H9 (cell line): ENCODE measurements around the gene HOMER3. TPM values are rescaled to one million over a fixed set of nuclear protein-coding genes. Genes with fewer than 3 reads are reported as not detected.

ENCODE experiments used
- DNase-seq: peaks from one replicate; pipeline ENCODE4 v3.0.0-alpha.2; 2017
- H2AFZ ChIP-seq: one replicate; pipeline ENCODE4 v1.6.1; 2013; ENCODE audit warnings: mild to moderate bottlenecking, low read length, control low read depth, moderate library complexity
- H2AK5ac ChIP-seq: 2 replicates; pipeline ENCODE4 v1.6.1; 2013; ENCODE audit warnings: low read length, control low read depth, mixed read lengths; ENCODE audit not compliant: insufficient read length
- H2BK120ac ChIP-seq: one replicate; pipeline ENCODE4 v1.6.1; 2013; ENCODE audit warnings: low read depth, mild to moderate bottlenecking, low read length, control low read depth, inconsistent platforms; ENCODE audit not compliant: poor library complexity, severe bottlenecking
- H2BK12ac ChIP-seq: 2 replicates; pipeline ENCODE4 v1.6.1; 2013; ENCODE audit warnings: low read length, control low read depth, mixed read lengths, low read depth; ENCODE audit not compliant: insufficient read length
- H2BK15ac ChIP-seq: 2 replicates; pipeline ENCODE4 v1.6.1; 2013; ENCODE audit warnings: low read depth, low read length, control low read depth
- H2BK20ac ChIP-seq: one replicate; pipeline ENCODE4 v1.6.1; 2013; ENCODE audit warnings: low read depth, mild to moderate bottlenecking, low read length, control low read depth, inconsistent platforms; ENCODE audit not compliant: poor library complexity, severe bottlenecking
- H2BK5ac ChIP-seq: 2 replicates; pipeline ENCODE4 v1.6.1; 2013; ENCODE audit warnings: low read length, control low read depth, mixed read lengths; ENCODE audit not compliant: insufficient read length
- H3K14ac ChIP-seq: 2 replicates; pipeline ENCODE4 v1.6.1; 2013; ENCODE audit warnings: low read length, control low read depth; ENCODE audit not compliant: insufficient read depth
- H3K18ac ChIP-seq: 2 replicates; pipeline ENCODE4 v1.6.1; 2013; ENCODE audit warnings: low read depth, mild to moderate bottlenecking, mixed read lengths, low read length, control low read depth; ENCODE audit not compliant: insufficient read length
- H3K23ac ChIP-seq: 2 replicates; pipeline ENCODE4 v1.6.1; 2013; ENCODE audit warnings: low read length, control low read depth, mixed read lengths, low read depth; ENCODE audit not compliant: insufficient read length
- H3K23me2 ChIP-seq: 2 replicates; pipeline ENCODE4 v1.6.1; 2013; ENCODE audit warnings: low read depth, mild to moderate bottlenecking, mixed read lengths, low read length, control low read depth; ENCODE audit not compliant: insufficient read length, poor library complexity, severe bottlenecking
- H3K27ac ChIP-seq: 2 replicates; pipeline ENCODE4 v1.5.1; 2013; ENCODE audit warnings: low read length, control low read depth, mixed read lengths, low read depth; ENCODE audit not compliant: insufficient read length
- H3K27me3 ChIP-seq: 2 replicates; pipeline ENCODE4 v1.6.1; 2013; ENCODE audit warnings: low read length, control low read depth, inconsistent platforms; ENCODE audit not compliant: insufficient read depth
- H3K4ac ChIP-seq: 2 replicates; pipeline ENCODE4 v1.6.1; 2013; ENCODE audit warnings: low read depth, mild to moderate bottlenecking, control low read depth, inconsistent platforms, low read length, moderate library complexity
- H3K4me1 ChIP-seq: 2 replicates; pipeline ENCODE4 v1.6.1; 2013; ENCODE audit warnings: low read length, control low read depth, inconsistent platforms; ENCODE audit not compliant: insufficient read depth
- H3K4me2 ChIP-seq: 2 replicates; pipeline ENCODE4 v1.6.1; 2013; ENCODE audit warnings: low read length, control low read depth, mixed read lengths; ENCODE audit not compliant: insufficient read length, insufficient read depth
- H3K56ac ChIP-seq: 2 replicates; pipeline ENCODE4 v1.6.1; 2013; ENCODE audit warnings: low read depth, mild to moderate bottlenecking, mixed read lengths, low read length, control low read depth; ENCODE audit not compliant: insufficient read length
- H3K79me1 ChIP-seq: 2 replicates; pipeline ENCODE4 v1.6.1; 2013; ENCODE audit warnings: low read depth, mild to moderate bottlenecking, moderate library complexity, low read length, control low read depth, inconsistent platforms; ENCODE audit not compliant: insufficient read depth, poor library complexity, severe bottlenecking
- H3K79me2 ChIP-seq: 2 replicates; pipeline ENCODE4 v1.6.1; 2013; ENCODE audit warnings: low read length, control low read depth, inconsistent platforms; ENCODE audit not compliant: insufficient read depth
- H3K9ac ChIP-seq: 2 replicates; pipeline ENCODE4 v1.6.1; 2013; ENCODE audit warnings: low read length, control low read depth, mixed read lengths; ENCODE audit not compliant: insufficient read length; ENCODE audit errors: extremely low read depth
- H3K9me3 ChIP-seq: one replicate; pipeline ENCODE4 v1.6.1; 2013; ENCODE audit warnings: low read depth, low read length, inconsistent platforms; ENCODE audit not compliant: control insufficient read depth
- H3T11ph ChIP-seq: one replicate; pipeline ENCODE4 v1.6.1; 2013; ENCODE audit warnings: mild to moderate bottlenecking, low read length, control low read depth, inconsistent platforms
- H4K20me1 ChIP-seq: one replicate; pipeline ENCODE4 v1.6.1; 2013; ENCODE audit not compliant: control insufficient read depth, insufficient read length, insufficient read depth
- H4K5ac ChIP-seq: 2 replicates; pipeline ENCODE4 v1.6.1; 2013; ENCODE audit warnings: low read depth, mild to moderate bottlenecking, mixed read lengths, low read length, control low read depth; ENCODE audit not compliant: insufficient read length
- H4K8ac ChIP-seq: replicated peaks from 2 replicates; pipeline ENCODE4 v1.6.1; 2013; ENCODE audit warnings: low read length, control low read depth, mixed read lengths, low read depth; ENCODE audit not compliant: insufficient read length
- H4K91ac ChIP-seq: 2 replicates; pipeline ENCODE4 v1.6.1; 2013; ENCODE audit warnings: low read depth, mild to moderate bottlenecking, moderate library complexity, mixed read lengths, low read length, control low read depth; ENCODE audit not compliant: insufficient read length
- H3K27ac Mint-ChIP-seq, 3 experiments: 2 replicates in 2 of 3; 3 replicates in 1 of 3; pipeline ENCODE4 v1.8.0; 2020 to 2021; ENCODE audit warnings: mixed read lengths in 3 of 3, mild to moderate bottlenecking in 1 of 3, moderate library complexity in 1 of 3
- H3K27me3 Mint-ChIP-seq: 2 replicates; pipeline ENCODE4 v1.8.0; 2021; ENCODE audit warnings: low read depth, mild to moderate bottlenecking, moderate library complexity, mixed read lengths
- H3K36me3 Mint-ChIP-seq, 3 experiments: 2 replicates in 2 of 3; 3 replicates in 1 of 3; pipeline ENCODE4 v1.8.0; 2020 to 2021; ENCODE audit warnings: low read depth in 3 of 3, mixed read lengths in 3 of 3; ENCODE audit not compliant: insufficient read depth in 1 of 3
- H3K4me1 Mint-ChIP-seq, 2 experiments: 2 replicates each; pipeline ENCODE4 v1.8.0; 2020; ENCODE audit warnings: mixed read lengths in 2 of 2
- H3K4me3 Mint-ChIP-seq, 2 experiments: 2 replicates in 1 of 2; 3 replicates in 1 of 2; pipeline ENCODE4 v1.8.0; 2020 to 2021; ENCODE audit warnings: mild to moderate bottlenecking in 2 of 2, mixed read lengths in 2 of 2, moderate library complexity in 1 of 2
- H3K9me3 Mint-ChIP-seq, 2 experiments: 2 replicates in 1 of 2; 3 replicates in 1 of 2; pipeline ENCODE4 v1.8.0; 2020; ENCODE audit warnings: mild to moderate bottlenecking in 2 of 2, mixed read lengths in 2 of 2, moderate library complexity in 1 of 2
- CTCF ChIP-seq: fragments of 200-600 bp; sonication (generic); conservative IDR thresholded peaks from 3 replicates; pipeline ENCODE4 v1.8.0; 2021; ENCODE audit warnings: antibody characterized with exemption, mild to moderate bottlenecking
- WGBS: extraction: QIAGEN DNeasy Blood & Tissue Kit; methylation state at CpG from one replicate; pipeline ENCODE4 v1.1.7; 2013; ENCODE audit warnings: missing lambda C conversion rate, low lambda C conversion rate, mixed read lengths; ENCODE audit not compliant: insufficient read length; ENCODE audit errors: extremely low coverage; 5-methylcytosine and 5-hydroxymethylcytosine counted together
- total RNA-seq: library from RNA; stranded (reverse); gene quantifications from 2 replicates; pipeline ENCODE4 v1.2.1, GENCODE V29; 2021

Gene HOMER3
- total RNA-seq, 1 experiment from 2014 or later: 20.2 TPM

DNA sequence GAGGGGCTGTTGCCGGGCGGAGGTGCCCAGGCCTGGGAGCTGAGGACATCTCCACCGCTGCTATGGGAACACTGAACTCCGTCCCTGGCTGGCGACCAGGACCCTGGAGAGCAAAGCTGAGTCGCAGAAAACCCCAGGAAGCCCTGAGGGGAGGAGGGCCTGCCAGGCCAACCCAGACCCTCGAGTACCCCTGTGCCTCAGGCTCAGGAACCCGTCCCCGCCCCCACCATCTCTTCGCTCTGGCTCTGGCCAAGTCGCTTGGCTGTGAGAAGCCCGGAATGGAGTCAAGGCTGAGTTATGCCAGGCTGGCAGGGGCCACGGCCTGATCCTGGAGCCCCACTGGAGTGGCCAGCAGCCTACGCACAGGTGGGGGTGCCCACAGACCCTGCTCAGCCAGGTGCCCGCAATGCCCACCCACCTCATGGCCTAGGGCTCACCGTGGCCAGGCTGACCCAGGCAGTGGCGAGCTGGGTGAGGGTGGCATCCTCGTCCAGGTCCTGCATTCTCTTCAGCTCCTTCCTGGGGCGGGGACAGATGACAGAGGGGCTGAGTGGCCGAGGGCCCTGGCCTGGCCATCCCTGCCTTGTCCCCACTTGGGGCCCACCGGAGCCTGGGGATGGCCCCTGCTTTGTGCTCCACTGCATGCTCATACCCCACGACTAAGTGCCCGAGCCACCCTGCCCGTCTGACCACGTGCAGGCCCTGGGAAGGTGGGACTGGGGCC lies 36.5 kb downstream of the HOMER3 start:
- H3K79me2 ChIP-seq: no peaks in the 10 kb centered on the region
- no peak overlapping the region for H3K14ac ChIP-seq
- H3K23ac ChIP-seq: no peak overlapping the region
- H3K4me2 ChIP-seq: no peak overlapping the region
- WGBS: no CpG with 5 or more reads among the region's 25 CpGs
- H4K8ac ChIP-seq: no peak overlapping the region
- no peaks in the 10 kb centered on the region for H3K4me1 Mint-ChIP-seq
- H3T11ph ChIP-seq: no peak overlapping the region
- no peak overlapping the region for H2BK12ac ChIP-seq
- no peak for DNase-seq
- H3K27me3 Mint-ChIP-seq: no peaks in the 10 kb centered on the region
- no peak overlapping the region for H3K4me3 Mint-ChIP-seq
- no peaks in the 10 kb centered on the region for H3K27me3 ChIP-seq
- H3K4ac ChIP-seq: no peak overlapping the region
- H3K79me1 ChIP-seq: no peaks in the 10 kb centered on the region
- peaks cover 1 to 20% (median 15%) of the 10 kb centered on the region in 3 experiments; a peak in 6 of 7 replicates for H3K36me3 Mint-ChIP-seq
- H3K9me3 Mint-ChIP-seq: no peaks in the 10 kb centered on the region; a peak in 1 of 5 replicates
- no peak overlapping the region for H3K27ac Mint-ChIP-seq
- H4K5ac ChIP-seq: no peak overlapping the region
- no peak overlapping the region for H2BK15ac ChIP-seq
- H4K91ac ChIP-seq: no peak overlapping the region
- H4K20me1 ChIP-seq: no peaks in the 10 kb centered on the region
- no peak overlapping the region for H2BK120ac ChIP-seq
- no peak overlapping the region for H2AFZ ChIP-seq
- no peak overlapping the region for H2BK5ac ChIP-seq
- no peaks in the 10 kb centered on the region for H3K23me2 ChIP-seq
- no peaks in the 10 kb centered on the region for H3K4me1 ChIP-seq
- no peak overlapping the region for H2AK5ac ChIP-seq
- no peak overlapping the region for H2BK20ac ChIP-seq
- H3K18ac ChIP-seq: no peak overlapping the region
- H3K56ac ChIP-seq: no peak overlapping the region
- H3K9ac ChIP-seq: no peak overlapping the region
- TF ChIP-seq CTCF: no peak
- H3K27ac ChIP-seq: no peak overlapping the region
- no peaks in the 10 kb centered on the region for H3K9me3 ChIP-seq
